Parietal lobe (tissue), 2 donors: ENCODE measurements around the gene HNRNPH1. TPM values are rescaled to one million over a fixed set of nuclear protein-coding genes. Genes with fewer than 3 reads are reported as not detected.

Experiments used
- small RNA-seq: library from RNA; depleted of rRNA; stranded (forward); fragments of <200 nt; gene quantifications from one replicate; pipeline ENCODE3, GENCODE V24; 2014; ENCODE audit warnings: low replicate concordance
- total RNA-seq: library from RNA; depleted of rRNA; stranded (reverse); fragments of >200 nt; gene quantifications from one replicate; pipeline ENCODE4 v1.2.3, GENCODE V29; 2014

Gene HNRNPH1
- 1,281 TPM for total RNA-seq

GRCh38 chr5:179623003-179623905, at the start of gene HNRNPH1:
HNRNPH1 (minus strand) TSS chr5:179623671; CDS start chr5:179623133, 538 bp downstream.

Small RNAs within 50 kb of the gene (small RNA-seq; reads per million reads assigned to genes)
- gene RF00017 = not detected

Other genes starting within 250 kb of the HNRNPH1 start
- 41.3 TPM for gene RUFY1, start 73.1 kb downstream of the HNRNPH1 start, total RNA-seq
- gene CBY3, start 57.4 kb upstream of the HNRNPH1 start, total RNA-seq = not detected
- 268 TPM for gene CANX, start 75.3 kb upstream of the HNRNPH1 start, total RNA-seq
- 34.4 TPM for gene MAML1, start 109.2 kb upstream of the HNRNPH1 start, total RNA-seq
- 6.9 TPM for gene LTC4S, start 170.3 kb upstream of the HNRNPH1 start, total RNA-seq
- gene MGAT4B, start 183.2 kb upstream of the HNRNPH1 start, total RNA-seq = 81.1 TPM
- 58.8 TPM for gene SQSTM1, start 197.2 kb upstream of the HNRNPH1 start, total RNA-seq
- 67.6 TPM for gene MRNIP, start 235.1 kb upstream of the HNRNPH1 start, total RNA-seq